ENCODE results near the gene DCC. TPM values are rescaled to one million over a fixed set of nuclear protein-coding genes. Genes with fewer than 3 reads are reported as not detected.

DCC gene
- total RNA-seq, 1 experiment from 2014 or later: 0.39 TPM

DNA sequence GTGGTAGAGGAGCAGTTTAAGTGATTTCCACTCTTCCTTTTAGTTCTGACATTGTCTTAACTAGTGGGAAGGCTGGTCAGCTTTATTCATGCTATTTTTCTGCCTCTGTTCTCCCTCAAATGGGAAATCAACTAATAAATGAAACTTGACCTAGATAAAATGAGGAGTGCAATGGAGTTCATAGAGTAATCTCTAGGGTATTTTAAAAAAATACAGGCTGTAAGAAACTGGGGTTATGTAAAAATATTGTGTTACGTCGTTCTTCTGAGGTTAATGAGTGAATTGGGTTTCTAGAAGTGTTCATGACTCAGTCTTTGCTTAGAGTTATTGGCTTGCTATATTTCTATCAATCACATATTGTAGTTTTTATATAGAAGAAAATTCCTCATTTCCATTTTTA lies 1150.0 kb downstream of the DCC start:
- Mint-ChIP-seq H3K36me3 (ENCODE audit: insufficient read depth, unreplicated experiment) (no peaks in the 10 kb centered on the region), H3K27ac (ENCODE audit: unreplicated experiment) (no peak overlapping the region), H3K9me3 (ENCODE audit: unreplicated experiment) (no peaks in the 10 kb centered on the region), H3K4me1 (ENCODE audit: low read depth, unreplicated experiment) (no peaks in the 10 kb centered on the region), H3K27me3 (ENCODE audit: insufficient read depth, unreplicated experiment) (no peaks in the 10 kb centered on the region), H3K4me3 (ENCODE audit: unreplicated experiment) (no peak overlapping the region)
- POLR2A ChIA-PET: no interaction called here
- TF ChIP-seq, protein P1, sequence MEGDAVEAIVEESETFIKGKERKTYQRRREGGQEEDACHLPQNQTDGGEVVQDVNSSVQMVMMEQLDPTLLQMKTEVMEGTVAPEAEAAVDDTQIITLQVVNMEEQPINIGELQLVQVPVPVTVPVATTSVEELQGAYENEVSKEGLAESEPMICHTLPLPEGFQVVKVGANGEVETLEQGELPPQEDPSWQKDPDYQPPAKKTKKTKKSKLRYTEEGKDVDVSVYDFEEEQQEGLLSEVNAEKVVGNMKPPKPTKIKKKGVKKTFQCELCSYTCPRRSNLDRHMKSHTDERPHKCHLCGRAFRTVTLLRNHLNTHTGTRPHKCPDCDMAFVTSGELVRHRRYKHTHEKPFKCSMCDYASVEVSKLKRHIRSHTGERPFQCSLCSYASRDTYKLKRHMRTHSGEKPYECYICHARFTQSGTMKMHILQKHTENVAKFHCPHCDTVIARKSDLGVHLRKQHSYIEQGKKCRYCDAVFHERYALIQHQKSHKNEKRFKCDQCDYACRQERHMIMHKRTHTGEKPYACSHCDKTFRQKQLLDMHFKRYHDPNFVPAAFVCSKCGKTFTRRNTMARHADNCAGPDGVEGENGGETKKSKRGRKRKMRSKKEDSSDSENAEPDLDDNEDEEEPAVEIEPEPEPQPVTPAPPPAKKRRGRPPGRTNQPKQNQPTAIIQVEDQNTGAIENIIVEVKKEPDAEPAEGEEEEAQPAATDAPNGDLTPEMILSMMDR (IDR thresholded peaks at IDR 0.05; ENCODE audit: insufficient read depth in 1 of 2, low read depth in 1 of 2, low read length in 1 of 2, severe bottlenecking in 1 of 2, unreplicated experiment in 1 of 2): no peak
- BruUV-seq (replicated peaks): no TSS peak
- H3K4me3 ChIP-seq (ENCODE audit: low read depth, low read length): no peak overlapping the region
- no peaks in the 10 kb centered on the region for H3K36me3 ChIP-seq (ENCODE audit: control insufficient read depth, insufficient read depth, low read length)
- intact Hi-C loops (cut with micrococcal nuclease; ENCODE audit: unreplicated experiment): no loop called here
- CTCF ChIA-PET: no interaction called here
- H3K9me3 ChIP-seq: no peaks in the 10 kb centered on the region
- no peak for DNase-seq
- no peaks in the 10 kb centered on the region for H3K4me1 ChIP-seq
- no peaks in the 10 kb centered on the region for H3K27me3 ChIP-seq (replicated peaks; ENCODE audit: control insufficient read depth, insufficient read depth, low read length)

DNA sequence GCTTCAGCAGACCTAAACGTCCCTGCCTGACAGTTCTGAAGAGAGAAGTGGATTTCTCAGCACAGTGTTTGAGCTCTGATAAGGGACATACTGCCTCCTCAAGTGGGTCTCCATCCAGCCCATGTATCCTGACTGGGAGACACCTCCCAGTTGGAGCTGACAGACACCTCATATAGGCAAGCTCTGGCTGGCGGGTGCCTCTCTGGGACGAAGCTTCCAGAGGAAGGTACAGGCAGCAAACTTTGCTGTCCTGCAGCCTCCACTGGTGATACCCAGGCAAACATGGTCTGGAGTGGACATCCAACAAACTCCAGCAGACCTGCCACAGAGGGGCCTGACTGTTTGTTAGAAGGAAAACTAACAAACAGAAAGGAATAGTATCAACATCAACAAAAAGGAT lies 1156.0 kb downstream of the DCC start:
- H3K9me3 Mint-ChIP-seq (ENCODE audit: unreplicated experiment): no peaks in the 10 kb centered on the region
- Histone ChIP-seq H3K4me1 (no peaks in the 10 kb centered on the region), H3K9me3 (no peaks in the 10 kb centered on the region), H3K27me3 (replicated peaks; ENCODE audit: control insufficient read depth, insufficient read depth, low read length) (no peaks in the 10 kb centered on the region), H3K4me3 (ENCODE audit: low read depth, low read length) (no peak overlapping the region), H3K36me3 (ENCODE audit: control insufficient read depth, insufficient read depth, low read length) (no peaks in the 10 kb centered on the region)
- DNase-seq: no peak
- no peaks in the 10 kb centered on the region for H3K27me3 Mint-ChIP-seq (ENCODE audit: insufficient read depth, unreplicated experiment)
- TF ChIP-seq, protein P1 (IDR thresholded peaks at IDR 0.05; ENCODE audit: insufficient read depth in 1 of 2, low read depth in 1 of 2, low read length in 1 of 2, severe bottlenecking in 1 of 2, unreplicated experiment in 1 of 2): no peak
- no peak overlapping the region for H3K4me3 Mint-ChIP-seq (ENCODE audit: unreplicated experiment)
- ChIA-PET CTCF (no interaction called here), POLR2A (no interaction called here)
- no peaks in the 10 kb centered on the region for H3K36me3 Mint-ChIP-seq (ENCODE audit: insufficient read depth, unreplicated experiment)
- H3K27ac Mint-ChIP-seq (ENCODE audit: unreplicated experiment): no peak overlapping the region
- intact Hi-C loops (cut with micrococcal nuclease; ENCODE audit: unreplicated experiment): no loop called here
- no peaks in the 10 kb centered on the region for H3K4me1 Mint-ChIP-seq (ENCODE audit: low read depth, unreplicated experiment)
- BruUV-seq (replicated peaks): no TSS peak

DNA sequence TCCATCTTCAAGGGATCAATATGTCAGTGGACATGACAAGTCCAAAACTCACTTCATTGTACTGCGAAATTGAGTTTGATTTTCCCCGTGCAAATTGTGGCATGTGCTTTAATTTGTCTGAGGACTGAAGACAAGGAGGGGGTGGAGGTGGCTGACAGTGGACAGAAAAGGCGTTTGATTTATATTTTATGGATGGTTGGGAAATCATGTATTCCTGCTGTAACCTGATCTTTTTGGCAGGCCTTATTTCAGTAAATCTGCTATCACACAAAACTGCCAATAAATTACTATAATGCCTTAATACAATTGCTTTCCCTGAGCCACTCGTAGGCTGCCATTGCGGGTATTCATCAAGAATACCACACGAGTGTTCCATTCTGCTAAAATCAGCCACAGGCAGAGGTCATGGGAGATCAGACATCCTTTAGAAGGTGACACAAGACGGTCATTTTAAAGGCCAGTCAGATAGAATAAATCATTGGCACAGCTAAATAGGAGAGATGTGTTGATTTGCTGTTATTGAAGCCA lies 1164.0 kb downstream of the DCC start:
- TF ChIP-seq, protein P1 (IDR thresholded peaks at IDR 0.05; ENCODE audit: insufficient read depth in 1 of 2, low read depth in 1 of 2, low read length in 1 of 2, severe bottlenecking in 1 of 2, unreplicated experiment in 1 of 2): no peak
- intact Hi-C loops (cut with micrococcal nuclease; ENCODE audit: unreplicated experiment): no loop called here
- no peak overlapping the region for H3K4me3 Mint-ChIP-seq (ENCODE audit: unreplicated experiment)
- no peaks in the 10 kb centered on the region for H3K36me3 ChIP-seq (ENCODE audit: control insufficient read depth, insufficient read depth, low read length)
- no TSS peak for BruUV-seq (replicated peaks)
- no peaks in the 10 kb centered on the region for H3K4me1 Mint-ChIP-seq (ENCODE audit: low read depth, unreplicated experiment)
- H3K27me3 Mint-ChIP-seq (ENCODE audit: insufficient read depth, unreplicated experiment): peaks cover 9% of the 10 kb centered on the region
- no peaks in the 10 kb centered on the region for H3K27me3 ChIP-seq (replicated peaks; ENCODE audit: control insufficient read depth, insufficient read depth, low read length)
- H3K9me3 ChIP-seq: no peaks in the 10 kb centered on the region
- H3K36me3 Mint-ChIP-seq (ENCODE audit: insufficient read depth, unreplicated experiment): no peaks in the 10 kb centered on the region
- POLR2A ChIA-PET: no interaction called here
- CTCF ChIA-PET: no interaction called here
- H3K4me3 ChIP-seq (ENCODE audit: low read depth, low read length): no peak overlapping the region
- no peaks in the 10 kb centered on the region for H3K9me3 Mint-ChIP-seq (ENCODE audit: unreplicated experiment)
- H3K4me1 ChIP-seq: no peaks in the 10 kb centered on the region
- no peak for DNase-seq
- H3K27ac Mint-ChIP-seq (ENCODE audit: unreplicated experiment): no peak overlapping the region

Measured in Caco-2 (cell line).